ENCODE results near the gene RASA3.
A peak's percentile ranks its signal among the peaks of the same experiment; 100 is the strongest.
"Not testable (repeated sequence)": the region's sequence is repeated elsewhere in the genome, so short reads cannot be mapped to it uniquely, and the experiment has no call there.

Gene RASA3

DNA sequence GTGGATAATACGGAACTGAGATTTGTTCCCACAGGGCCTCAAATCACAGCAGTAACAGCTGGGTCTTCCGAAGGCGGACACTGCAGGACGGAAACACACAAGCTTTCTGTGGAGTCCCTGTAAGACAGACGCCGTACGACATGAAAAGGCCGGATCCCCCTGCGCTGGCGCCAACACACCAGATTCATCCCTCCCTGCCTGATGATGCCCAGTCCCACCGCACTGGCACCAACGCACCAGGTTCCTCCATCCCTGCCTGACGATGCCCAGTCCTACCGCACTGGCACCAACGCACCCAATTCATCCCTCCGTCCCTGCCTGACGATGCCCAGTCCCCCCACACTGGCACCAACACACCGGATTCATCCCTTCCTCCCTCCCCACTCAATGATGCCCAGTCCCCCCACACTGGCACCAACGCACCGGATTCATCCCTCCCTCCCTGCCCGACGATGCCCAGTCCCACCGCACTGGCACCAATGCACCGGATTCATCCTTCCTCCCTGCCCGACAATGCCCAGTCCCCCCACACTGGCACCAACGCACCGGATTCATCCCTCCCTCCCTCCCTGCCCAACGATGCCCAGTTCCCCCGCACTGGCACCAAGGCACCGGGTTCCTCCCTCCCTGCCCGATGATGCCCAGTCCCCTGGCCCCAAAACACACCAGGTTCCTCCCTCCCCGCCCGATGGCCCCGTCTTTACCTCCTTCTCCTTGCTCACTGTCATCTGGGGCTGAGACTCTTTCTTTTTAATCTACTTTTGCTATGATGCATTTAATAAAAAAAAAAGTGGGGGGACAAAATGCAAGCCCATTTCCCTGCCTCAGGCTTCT, 55.1 kb downstream of the RASA3 start:
- DNase-seq: no peak

GRCh38 chr13:114076329-114077090, 55.9 kb downstream of the RASA3 start:
- no peak for DNase-seq

DNA sequence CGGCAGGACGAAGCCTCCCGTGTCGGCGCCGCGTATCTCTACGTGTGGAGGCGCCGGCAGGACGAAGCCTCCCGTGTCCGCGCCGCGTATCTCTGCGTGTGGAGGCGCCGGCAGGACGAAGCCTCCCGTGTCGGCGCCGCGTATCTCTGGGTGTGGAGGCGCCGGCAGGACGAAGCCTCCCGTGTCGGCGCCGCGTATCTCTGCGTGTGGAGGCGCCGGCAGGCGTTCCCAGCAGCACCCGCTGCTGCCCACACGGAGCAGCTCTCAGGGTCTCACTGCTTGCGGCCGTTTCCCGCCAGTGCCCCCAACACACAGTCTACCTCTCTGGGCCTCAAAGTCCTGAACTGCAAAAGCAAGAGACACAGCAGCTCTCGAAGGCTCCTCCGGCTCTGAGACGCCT, 56.6 kb downstream of the RASA3 start:
- not testable (repeated sequence) for DNase-seq

DNA sequence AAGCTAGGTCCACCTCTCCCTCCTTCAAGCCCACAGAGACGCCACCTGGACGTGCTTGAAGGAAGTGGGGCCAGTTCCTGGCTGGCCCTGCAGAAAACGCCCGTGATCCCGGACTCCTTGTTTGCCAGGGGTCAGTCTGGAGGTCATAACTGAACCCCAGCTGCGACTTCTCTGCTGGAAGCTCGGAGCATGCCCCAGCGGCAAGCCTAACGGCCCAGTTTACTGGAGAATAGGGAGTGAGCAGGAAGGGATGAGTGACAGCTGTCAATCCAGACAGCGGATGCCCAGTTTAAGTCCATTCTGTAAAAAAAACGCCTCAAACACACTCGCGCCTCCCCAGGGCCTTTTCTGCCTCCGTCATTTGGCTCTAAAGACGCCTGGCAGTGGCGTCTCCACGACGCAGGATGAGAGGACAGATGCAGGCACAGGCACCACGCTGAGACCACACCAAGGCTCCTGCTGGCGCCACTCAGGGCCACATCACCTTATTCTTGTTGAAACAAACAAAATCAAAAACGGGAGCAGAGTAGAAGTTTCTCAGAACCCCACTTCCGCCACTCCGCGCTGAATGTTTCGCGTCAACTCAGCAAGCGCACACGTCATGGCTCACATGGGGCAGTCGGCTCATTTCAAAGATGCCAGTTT, 57.6 kb downstream of the RASA3 start:
- no peak for DNase-seq

DNA sequence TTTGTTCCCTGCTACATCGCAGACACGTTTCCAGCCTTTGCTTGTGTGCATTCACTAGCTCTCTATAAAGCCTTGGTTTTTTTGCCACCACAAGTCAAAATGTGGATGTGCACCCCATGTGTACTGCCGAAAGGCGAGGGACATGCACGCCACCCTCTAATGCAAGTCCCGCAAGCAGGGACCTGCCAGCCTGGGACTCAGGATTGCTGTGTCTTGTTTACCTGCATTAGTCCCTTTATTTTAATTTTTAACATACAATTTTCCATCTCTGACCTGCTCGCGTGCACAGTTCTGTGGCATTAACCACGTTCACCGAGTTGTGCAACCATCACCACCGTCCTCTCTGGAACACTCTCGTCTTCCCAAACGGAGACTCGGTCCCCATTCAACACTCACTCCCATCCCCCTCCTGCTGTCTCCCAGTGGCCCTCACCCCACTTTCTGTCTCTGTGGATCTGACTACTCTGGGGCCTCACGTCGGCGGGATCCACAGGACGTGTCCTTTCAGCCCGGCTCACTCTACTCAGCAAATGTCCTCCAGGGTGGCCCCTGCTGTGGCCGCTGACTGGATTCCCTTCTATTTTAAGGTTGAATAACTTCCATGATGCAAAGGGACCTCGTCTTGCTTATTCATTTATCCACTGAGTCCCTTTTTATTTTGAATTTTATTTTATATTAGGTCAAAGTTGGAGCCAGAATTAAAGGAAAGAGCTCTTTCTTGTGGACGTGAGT, 58.4 kb downstream of the RASA3 start:
- no peak for DNase-seq

- no peak for DNase-seq
Measured at GRCh38 chr13:114072421-114072820, 60.0 kb downstream of the RASA3 start.

- DNase-seq: no peak
Measured at GRCh38 chr13:114071991-114072390, 60.4 kb downstream of the RASA3 start.

DNA sequence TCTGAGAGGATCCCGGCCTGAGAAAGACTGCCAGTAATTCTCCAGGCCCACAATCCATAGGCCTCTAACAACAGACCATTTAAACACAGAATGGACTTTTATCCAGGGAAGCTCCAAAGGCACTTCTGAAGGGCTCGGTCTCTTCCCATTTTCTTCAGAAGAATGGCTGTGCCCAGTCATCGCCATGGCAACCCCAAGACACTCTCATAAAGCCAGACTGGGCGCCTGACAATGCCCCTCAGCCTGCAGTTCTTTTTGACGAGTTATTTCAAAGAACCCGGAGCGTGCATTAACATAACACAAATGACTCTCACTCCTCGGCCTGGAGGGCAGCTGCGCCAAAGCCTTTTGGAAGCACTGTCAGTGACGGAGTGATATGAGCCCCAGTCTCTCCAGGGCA, 61.0 kb downstream of the RASA3 start:
- no peak for DNase-seq

DNA sequence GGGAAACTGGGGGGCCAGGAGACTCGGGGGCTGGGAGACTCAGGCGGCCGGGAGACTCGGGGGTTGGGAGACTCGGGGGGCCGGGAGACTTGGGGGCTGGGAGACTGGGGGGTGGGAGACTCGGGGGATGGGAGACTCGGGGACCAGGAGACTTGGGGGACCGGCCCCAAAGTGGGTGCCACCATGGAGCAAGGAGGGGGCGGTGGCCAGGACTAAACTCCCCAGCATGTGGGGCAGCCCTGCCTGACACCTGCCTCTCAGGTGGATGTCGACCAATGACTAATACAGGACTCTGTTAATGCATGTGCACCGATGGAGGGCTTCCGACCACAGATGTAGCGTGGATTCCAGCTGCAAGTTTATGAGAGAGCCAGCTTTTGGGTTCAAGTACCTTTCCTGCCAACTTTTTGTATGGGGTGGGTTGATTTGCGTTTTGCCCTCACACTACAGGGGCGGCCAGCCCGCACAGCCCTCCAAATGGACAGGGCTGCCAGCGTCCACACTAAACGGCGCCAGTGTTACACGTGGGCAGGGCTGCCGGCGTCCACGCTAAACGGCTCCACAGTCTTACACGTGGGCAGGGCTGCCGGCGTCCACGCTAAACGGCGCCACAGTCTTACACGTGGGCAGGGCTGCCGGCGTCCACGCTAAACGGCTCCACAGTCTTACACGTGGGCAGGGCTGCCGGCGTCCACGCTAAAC, 62.2 kb downstream of the RASA3 start:
- no peak for DNase-seq

DNA sequence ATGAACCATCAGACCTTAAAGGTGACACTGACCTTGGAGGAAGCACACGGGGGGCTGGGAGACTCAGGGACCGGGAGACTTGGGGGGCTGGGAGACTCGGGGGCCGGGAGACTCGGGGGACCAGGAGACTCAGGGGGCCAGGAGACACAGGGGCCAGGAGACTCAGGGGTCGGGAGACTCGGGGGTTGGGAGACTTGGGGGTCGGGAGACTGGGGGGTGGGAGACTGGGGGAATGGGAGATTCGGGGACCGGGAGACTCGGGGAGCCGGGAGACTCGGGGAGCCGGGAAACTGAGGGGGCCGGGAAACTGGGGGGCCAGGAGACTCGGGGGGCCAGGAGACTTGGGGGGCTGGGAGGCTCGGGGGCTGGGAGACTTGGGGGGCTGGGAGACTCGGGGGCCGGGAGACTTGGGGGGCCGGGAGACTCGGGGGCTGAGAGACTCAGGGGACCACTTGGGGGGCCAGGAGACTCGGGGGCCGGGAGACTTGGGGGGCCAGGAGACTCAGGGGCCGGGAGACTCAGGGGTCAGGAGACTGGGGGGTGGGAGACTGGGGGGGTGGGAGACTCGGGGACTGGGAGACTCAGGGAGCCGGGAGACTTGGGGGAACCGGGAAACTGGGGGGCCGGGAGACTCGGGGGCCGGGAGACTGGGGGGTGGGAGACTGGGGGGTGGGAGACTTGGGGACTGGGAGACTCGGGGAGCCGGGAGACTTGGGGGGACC, 62.9 kb downstream of the RASA3 start:
- DNase-seq: no peak

DNA sequence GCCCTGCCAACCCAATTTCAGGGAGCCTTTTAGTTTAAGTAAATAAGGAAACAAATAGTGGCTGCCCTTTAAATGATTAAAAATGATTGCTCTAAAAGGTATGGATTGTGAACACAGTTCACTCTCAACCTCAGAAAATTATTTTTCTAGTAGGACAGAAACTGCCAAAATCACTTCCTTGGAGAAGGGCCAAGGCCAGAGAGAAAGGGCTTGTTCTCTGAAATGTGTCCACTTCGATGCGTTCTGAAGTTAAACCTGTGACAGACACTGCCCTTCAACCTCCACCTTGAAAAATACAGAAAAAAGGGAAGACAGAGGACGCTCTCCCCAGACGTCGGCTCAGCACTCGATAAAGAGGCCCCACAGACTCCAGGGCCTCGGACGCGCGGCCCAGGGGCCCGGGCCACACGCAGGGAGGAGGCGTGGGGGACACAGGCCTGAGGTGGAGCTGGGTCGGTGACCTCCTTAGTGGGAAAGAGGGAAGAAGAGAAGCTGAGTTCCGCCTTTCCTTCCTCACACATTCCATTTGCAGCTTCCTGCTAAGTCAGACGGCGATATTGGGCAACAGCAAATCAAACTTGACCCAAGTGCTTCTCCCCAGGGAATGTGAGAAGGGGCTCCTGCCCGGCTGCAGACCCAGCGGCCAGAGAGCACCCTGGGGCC, 63.6 kb downstream of the RASA3 start:
- no peak for DNase-seq

DNA sequence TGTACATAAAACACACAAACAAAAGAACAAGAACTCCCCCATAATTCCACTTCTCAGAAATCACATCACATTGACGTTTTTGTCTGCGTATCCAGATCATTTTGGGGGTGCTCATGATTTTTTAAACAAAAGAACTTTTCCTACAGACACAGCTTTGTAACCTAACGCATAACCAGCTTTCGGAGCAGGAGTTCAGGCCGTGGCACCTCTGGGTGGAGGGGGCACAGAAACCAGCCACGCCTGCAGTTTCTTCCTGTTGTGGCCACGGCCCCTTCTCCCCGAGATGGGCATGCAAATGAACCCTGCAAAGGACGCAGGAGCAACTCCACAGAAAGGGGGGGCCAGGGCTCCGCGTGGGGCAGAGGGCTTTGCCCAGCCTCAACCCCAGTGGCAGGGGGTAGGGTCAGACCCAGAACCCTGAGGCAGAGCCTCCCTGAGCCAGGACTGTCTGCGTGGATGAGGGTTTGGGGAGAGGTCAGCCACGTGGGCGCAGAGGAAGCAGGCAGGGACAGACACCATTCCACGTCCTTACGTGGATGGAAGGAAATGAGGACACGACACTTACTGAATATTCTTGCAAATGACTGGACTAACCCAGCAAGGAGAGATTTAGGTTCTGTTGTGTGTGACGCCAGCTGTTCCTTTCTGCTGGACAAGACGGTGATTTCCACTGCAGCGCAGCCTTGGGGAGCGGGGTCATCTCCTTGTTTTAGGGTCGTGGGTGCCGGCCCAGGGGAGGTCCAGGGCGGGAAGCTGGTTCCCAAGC, 64.4 kb downstream of the RASA3 start:
- DNase-seq: peak; percentile 31

DNA sequence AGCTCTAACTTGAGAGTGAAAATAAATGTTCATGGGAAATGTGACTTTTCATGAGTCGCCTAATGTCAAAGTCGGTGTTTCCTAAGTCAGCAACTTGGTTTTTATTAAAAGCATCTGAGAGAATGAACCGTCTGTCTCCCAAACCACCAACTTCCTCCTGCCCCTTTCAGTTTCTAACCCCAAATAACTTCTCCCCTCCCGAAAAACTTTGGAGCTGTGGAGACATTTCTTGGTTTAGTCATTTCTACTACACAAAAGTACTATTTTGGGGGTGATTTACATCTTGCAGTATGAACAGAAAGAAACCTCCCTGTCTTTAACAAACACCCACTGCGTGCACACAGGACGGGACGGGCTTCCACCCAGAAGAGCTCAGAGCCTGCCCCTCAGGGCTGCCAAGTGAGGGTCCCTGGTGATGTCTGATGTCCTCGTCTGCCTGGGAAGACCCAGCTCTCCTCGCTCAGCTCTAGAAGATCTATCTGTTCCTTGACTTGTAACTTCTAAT, 65.0 kb downstream of the RASA3 start:
- peak; percentile 52 for DNase-seq

DNA sequence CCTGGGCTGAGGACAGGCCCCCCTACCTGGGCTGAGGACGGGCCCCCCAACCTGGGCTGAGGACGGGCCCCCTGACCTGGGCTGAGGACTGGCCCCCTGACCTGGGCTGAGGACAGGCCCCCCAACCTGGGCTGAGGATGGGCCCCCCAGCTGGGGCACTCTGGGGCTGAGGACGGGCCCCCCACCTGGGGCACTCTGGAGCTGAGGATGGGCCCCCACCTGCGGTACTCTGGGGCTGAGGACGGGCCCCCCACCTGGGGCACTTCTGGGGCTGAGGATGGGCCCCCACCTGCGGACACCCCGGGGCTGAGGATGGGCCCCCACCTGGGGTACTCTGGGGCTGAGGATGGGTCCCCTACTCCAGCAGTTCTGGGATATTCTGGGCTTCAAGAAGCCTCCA, 65.5 kb downstream of the RASA3 start:
- DNase-seq: no peak

- peak; percentile 49 for DNase-seq
Measured at GRCh38 chr13:114065926-114066774, 66.3 kb downstream of the RASA3 start.

- DNase-seq: peak; percentile 79
Measured at GRCh38 chr13:114065141-114065925, 67.1 kb downstream of the RASA3 start.

DNA sequence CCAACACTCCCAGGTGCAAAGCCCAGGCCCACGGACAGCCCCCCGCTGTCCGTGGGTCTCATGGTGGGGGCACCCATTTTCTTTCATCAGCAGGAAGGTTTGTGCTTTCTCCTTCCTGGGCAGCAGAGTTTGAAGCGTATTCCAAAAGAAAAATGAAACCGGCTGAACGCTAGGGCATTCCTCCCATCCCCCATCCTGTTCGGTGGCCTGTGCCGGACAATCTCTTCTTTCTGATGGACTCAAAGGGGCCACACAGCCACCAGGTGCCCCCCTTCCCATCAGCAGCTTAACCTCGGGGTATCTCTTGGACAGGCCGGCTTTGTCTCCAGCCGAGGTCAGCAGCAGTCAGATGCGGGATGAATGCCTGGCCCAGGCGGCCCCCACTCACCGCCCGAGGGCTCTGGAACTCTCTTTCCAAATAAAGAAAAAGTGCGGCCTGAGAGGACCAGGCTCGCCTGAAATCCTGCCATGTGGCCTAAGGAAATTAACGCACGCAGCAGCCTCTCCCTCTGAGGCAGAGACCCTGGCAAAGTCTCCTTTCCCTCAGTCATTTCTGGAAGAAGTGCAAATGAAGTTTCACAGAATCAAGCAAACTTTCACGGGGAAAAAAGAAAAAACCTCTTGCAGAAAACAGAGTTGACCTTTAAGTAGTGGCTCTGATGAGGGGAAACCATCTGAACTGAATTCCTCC, 67.8 kb downstream of the RASA3 start:
- DNase-seq: no peak

Measured in activated naive CD4-positive, alpha-beta T cell treated with anti-CD3 and anti-CD28 coated beads, Interleukin-2, amount 50 U/mL, for 16 hours (primary cell).